ENCODE data around the gene MYO5C.

Gene MYO5C

DNA sequence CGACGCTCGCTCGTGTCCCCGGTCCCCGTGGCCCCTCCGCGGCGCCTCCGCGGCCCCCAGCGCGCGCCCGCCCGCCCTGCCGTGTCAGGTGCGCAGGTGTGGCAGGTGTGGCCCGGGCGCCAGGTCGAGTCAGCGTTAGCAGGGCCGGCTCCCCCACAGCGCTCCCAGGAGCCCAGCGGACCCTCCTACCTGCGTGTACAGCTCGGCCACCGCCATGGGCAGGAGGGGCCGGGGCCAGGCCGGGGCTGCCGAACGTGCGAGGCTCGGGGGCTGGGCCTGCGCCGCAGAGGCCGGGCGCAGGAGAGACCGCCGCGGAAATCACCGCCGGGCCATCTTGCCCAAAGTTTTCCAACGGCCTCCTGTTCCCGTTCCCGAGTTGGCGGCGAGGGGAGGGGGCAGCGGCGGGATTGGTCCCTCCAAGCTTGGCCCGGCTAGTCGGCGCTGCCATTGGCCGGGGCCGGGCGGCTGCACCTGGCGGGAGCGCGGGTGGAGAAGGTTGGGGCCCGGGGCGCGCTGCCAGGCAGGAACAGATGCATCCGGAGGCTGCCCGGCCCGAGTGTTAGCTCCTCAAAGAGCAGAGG is at the start of gene MYO5C:
MYO5C (minus strand) TSS at position 384 of the 581 bp plus-strand sequence; CDS start at position 216, 168 bp downstream.
- H3K36me3 ChIP-seq (ENCODE audit: low read depth) = peaks cover 3% of the 10 kb centered on the region; the same call in 1 of the 2 replicates
- peak; percentile 97 for DNase-seq (ENCODE audit: low spot score)
- no peaks in the 10 kb centered on the region for H3K27me3 ChIP-seq (ENCODE audit: insufficient read depth, poor library complexity, severe bottlenecking)
- peak; percentile 97 for ATAC-seq (ENCODE audit: low read depth)
- H3K9me3 ChIP-seq (ENCODE audit: severe bottlenecking) = peaks cover 5% of the 10 kb centered on the region
- peaks cover 9% of the 10 kb centered on the region for H3K4me1 ChIP-seq (ENCODE audit: insufficient read depth, poor library complexity, severe bottlenecking)
- H3K27ac ChIP-seq (ENCODE audit: poor library complexity, severe bottlenecking) = peak within 1 kb of the TSS; percentile 38
- peak within 1 kb of the TSS; percentile 63 for H3K4me3 ChIP-seq (ENCODE audit: severe bottlenecking)
- no peak for TF ChIP-seq CTCF (IDR thresholded peaks at IDR 0.05; ENCODE audit: poor library complexity, severe bottlenecking)

- Histone ChIP-seq H3K4me1 (ENCODE audit: insufficient read depth, poor library complexity, severe bottlenecking) (no peaks in the 10 kb centered on the region), H3K9me3 (ENCODE audit: severe bottlenecking) (no peaks in the 10 kb centered on the region), H3K27ac (ENCODE audit: poor library complexity, severe bottlenecking) (no peak overlapping the region), H3K36me3 (ENCODE audit: low read depth) (peaks cover 8% of the 10 kb centered on the region), H3K4me3 (ENCODE audit: severe bottlenecking) (no peak overlapping the region), H3K27me3 (ENCODE audit: insufficient read depth, poor library complexity, severe bottlenecking) (no peaks in the 10 kb centered on the region)
- no peak for TF ChIP-seq CTCF (IDR thresholded peaks at IDR 0.05; ENCODE audit: poor library complexity, severe bottlenecking)
- ATAC-seq (ENCODE audit: low read depth) (no peak), DNase-seq (ENCODE audit: low spot score) (no peak)
Measured at GRCh38 chr15:52344592-52344991, 49.0 kb upstream of the MYO5C start.

- no peak for DNase-seq (ENCODE audit: low spot score)
- ATAC-seq (ENCODE audit: low read depth) = no peak
- no peak overlapping the region for H3K27ac ChIP-seq (ENCODE audit: poor library complexity, severe bottlenecking)
Measured at GRCh38 chr15:52343831-52344230, 48.2 kb upstream of the MYO5C start.

GRCh38 chr15:52340093-52340492 is 44.5 kb upstream of the MYO5C start:
- no peaks in the 10 kb centered on the region for H3K27me3 ChIP-seq (ENCODE audit: insufficient read depth, poor library complexity, severe bottlenecking)
- no peak for DNase-seq (ENCODE audit: low spot score)
- no peak overlapping the region for H3K27ac ChIP-seq (ENCODE audit: poor library complexity, severe bottlenecking)
- peaks cover 7% of the 10 kb centered on the region; the same call in 1 of the 2 replicates for H3K36me3 ChIP-seq (ENCODE audit: low read depth)
- no peak for TF ChIP-seq CTCF (IDR thresholded peaks at IDR 0.05; ENCODE audit: poor library complexity, severe bottlenecking)
- no peaks in the 10 kb centered on the region for H3K9me3 ChIP-seq (ENCODE audit: severe bottlenecking)
- no peak for ATAC-seq (ENCODE audit: low read depth)
- H3K4me3 ChIP-seq (ENCODE audit: severe bottlenecking) = no peak overlapping the region
- H3K4me1 ChIP-seq (ENCODE audit: insufficient read depth, poor library complexity, severe bottlenecking) = peaks cover 28% of the 10 kb centered on the region

More at GRCh38 chr15:52343831-52344230, 48.2 kb upstream of the MYO5C start:
- H3K36me3 ChIP-seq (ENCODE audit: low read depth) = peaks cover 8% of the 10 kb centered on the region
- no peaks in the 10 kb centered on the region for H3K9me3 ChIP-seq (ENCODE audit: severe bottlenecking)
- H3K4me3 ChIP-seq (ENCODE audit: severe bottlenecking) = no peak overlapping the region
- H3K4me1 ChIP-seq (ENCODE audit: insufficient read depth, poor library complexity, severe bottlenecking) = peaks cover 4% of the 10 kb centered on the region
- no peak for TF ChIP-seq CTCF (IDR thresholded peaks at IDR 0.05; ENCODE audit: poor library complexity, severe bottlenecking)
- H3K27me3 ChIP-seq (ENCODE audit: insufficient read depth, poor library complexity, severe bottlenecking) = no peaks in the 10 kb centered on the region

- Histone ChIP-seq H3K4me1 (ENCODE audit: insufficient read depth, poor library complexity, severe bottlenecking) (peaks cover 40% of the 10 kb centered on the region), H3K36me3 (ENCODE audit: low read depth) (peaks cover 7% of the 10 kb centered on the region; the same call in 1 of the 2 replicates), H3K9me3 (ENCODE audit: severe bottlenecking) (no peaks in the 10 kb centered on the region), H3K27ac (ENCODE audit: poor library complexity, severe bottlenecking) (peak overlapping the region; percentile 82), H3K4me3 (ENCODE audit: severe bottlenecking) (no peak overlapping the region), H3K27me3 (ENCODE audit: insufficient read depth, poor library complexity, severe bottlenecking) (no peaks in the 10 kb centered on the region)
- no peak for DNase-seq (ENCODE audit: low spot score)
- ATAC-seq (ENCODE audit: low read depth) = no peak
- no peak for TF ChIP-seq CTCF (IDR thresholded peaks at IDR 0.05; ENCODE audit: poor library complexity, severe bottlenecking)
Measured at GRCh38 chr15:52338891-52339290, 43.3 kb upstream of the MYO5C start.

All from RWPE2 (cell line).